HG03457 (cell line): ENCODE data around the gene COQ8A.
"Not testable (repeated sequence)": the region's sequence is repeated elsewhere in the genome, so short reads cannot be mapped to it uniquely, and the experiment has no call there.

Source experiments
- ATAC-seq: cut with Tn5 transposase; IDR thresholded peaks from one replicate; pipeline ENCODE4 v1.9.1; 2021; ENCODE audit warnings: moderate number of reproducible peaks; ENCODE audit not compliant: unreplicated experiment

COQ8A gene

GRCh38 chr1:226950871-226951270, 10.8 kb downstream of the COQ8A start:
- ATAC-seq: no peak

GRCh38 chr1:226951286-226952117, 11.4 kb downstream of the COQ8A start:
- no peak for ATAC-seq

GRCh38 chr1:226952118-226952441, 12.0 kb downstream of the COQ8A start:
- no peak for ATAC-seq

GRCh38 chr1:226953175-226953800, 13.2 kb downstream of the COQ8A start:
- ATAC-seq: no peak

GRCh38 chr1:226954337-226954736, 14.2 kb downstream of the COQ8A start:
- no peak for ATAC-seq

DNA sequence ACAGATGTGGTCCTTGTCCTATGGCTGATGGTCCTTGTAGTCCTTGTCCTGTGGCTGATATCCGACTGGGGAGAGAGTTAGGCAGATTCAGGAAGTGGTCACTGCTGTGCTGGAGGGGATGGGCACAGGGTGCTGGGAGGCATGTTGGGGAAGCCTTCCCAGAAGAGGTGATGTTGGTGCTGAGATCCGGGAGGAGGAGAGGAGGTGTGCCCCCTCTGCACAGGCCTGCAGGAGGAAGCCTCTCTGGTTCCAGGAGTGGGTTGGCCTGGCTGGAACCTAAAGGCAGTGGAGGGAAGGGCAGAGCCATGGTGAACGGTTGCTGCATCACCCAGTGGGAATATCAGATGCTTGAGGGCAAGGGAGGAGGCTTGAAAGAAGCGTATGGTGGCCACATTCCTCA, 14.7 kb downstream of the COQ8A start:
- no peak for ATAC-seq

GRCh38 chr1:226955857-226956256, 15.8 kb downstream of the COQ8A start:
- ATAC-seq: not testable (repeated sequence)

GRCh38 chr1:226956942-226957713, 17.0 kb downstream of the COQ8A start:
- ATAC-seq: no peak

- ATAC-seq: no peak
Observed at GRCh38 chr1:226957714-226958113, 17.6 kb downstream of the COQ8A start.

DNA sequence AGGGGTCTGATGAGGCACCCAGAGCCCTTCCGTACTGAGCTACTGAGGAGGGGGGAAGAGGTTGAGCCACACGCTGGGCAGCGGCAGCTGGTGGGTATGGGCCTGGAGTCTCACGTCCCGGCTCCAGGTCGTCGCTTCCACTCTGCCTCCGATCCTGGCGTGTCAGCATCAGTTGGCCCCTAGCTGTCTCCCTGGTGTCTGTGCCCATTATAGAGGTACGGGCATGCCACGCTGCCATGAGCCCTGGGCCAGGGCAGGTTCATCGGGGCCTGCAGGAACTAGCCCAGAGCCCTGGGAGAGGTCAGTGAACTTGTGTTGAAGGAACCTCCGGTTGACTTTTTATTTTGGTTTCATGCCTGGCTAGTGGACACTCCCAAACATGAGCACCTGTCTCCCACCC, 18.2 kb downstream of the COQ8A start:
- ATAC-seq: no peak

GRCh38 chr1:226960256-226960655, 20.2 kb downstream of the COQ8A start:
- no peak for ATAC-seq

DNA sequence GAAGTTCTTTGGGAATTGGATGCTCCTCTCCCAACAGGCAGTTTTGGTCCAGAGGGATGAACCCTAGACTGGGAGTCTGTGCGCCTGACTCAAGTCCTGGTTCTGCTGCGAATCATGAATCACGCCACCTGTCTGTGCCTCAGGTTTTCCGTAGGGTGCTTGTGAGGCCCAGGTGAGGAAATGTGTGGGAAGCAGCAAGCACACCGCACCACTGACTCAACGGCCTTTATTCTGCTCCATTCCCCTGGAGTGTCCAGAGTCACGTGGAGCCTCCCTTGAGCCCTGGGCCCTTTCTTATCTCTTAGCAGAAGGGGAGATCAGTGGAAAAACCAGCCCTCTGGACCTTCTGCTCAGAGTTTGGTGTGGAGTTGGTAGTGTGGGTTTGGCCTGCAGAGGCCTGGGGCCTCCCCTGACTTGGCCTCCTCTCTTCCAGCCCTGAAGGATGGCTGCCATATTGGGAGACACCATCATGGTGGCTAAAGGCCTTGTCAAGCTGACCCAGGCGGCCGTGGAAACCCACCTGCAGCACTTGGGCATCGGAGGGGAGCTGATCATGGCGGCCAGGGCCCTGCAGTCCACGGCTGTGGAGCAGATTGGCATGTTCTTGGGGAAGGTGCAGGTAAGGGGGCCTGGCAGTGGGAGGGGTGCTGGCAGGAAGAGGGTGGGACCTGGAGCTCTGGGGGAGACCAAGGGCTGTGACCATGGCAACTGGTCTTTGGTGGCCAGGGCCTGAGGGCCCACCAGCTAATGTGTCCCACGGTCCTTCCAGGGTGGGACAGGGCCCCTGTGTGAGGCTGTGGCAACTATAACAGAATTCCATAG, 21.1 kb downstream of the COQ8A start:
- ATAC-seq: no peak

- no peak for ATAC-seq
Observed at GRCh38 chr1:226962421-226963391, 22.6 kb downstream of the COQ8A start.

DNA sequence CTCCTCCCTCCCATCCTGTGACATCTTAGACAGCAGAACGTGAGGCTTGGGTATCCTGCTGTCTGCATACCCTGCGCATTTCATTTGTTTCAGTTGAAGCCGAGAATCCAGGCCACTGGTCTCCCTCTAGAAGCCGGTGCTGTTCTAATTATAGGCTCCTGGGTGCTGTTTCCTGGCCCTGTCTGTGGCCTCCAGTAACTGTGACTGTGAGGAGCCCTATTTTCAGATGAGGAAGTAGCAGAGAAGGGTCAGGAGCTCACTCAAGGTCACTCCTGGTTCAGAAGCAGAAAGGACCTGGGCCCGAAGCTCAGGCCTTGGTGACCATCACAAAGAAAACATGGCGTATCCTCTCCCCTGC, 24.0 kb downstream of the COQ8A start:
- ATAC-seq: no peak

GRCh38 chr1:226964611-226965486, 24.8 kb downstream of the COQ8A start:
- ATAC-seq: no peak

- ATAC-seq: no peak
Observed at GRCh38 chr1:226965581-226966440, 25.7 kb downstream of the COQ8A start.

DNA sequence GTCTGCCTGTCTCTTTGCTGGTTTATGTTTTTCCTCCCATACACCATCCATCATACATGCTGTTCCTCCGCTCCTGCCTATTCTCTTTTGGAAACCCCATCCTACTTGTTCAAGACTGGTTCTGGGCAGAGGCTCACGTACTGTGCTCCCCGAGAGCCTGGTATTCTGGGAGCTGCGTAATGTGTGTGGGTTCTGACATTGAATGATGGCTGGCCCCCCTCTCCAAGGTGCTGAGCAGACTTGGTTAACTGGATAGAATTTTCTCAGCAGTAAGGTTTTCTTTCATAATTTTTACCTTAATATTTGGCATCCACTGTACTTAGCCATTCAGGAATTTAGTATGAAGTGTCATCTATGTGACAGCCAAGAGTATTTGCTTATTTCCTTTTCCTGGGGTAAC, 26.6 kb downstream of the COQ8A start:
- no peak for ATAC-seq

- no peak for ATAC-seq
Observed at GRCh38 chr1:226967665-226968064, 27.6 kb downstream of the COQ8A start.
